Liver (tissue), 9 donors: ENCODE measurements around the gene DPM2. TPM values are rescaled to one million over a fixed set of nuclear protein-coding genes. Genes with fewer than 3 reads are reported as not detected.

Source experiments
- DNase-seq: peaks from one replicate; pipeline ENCODE4 v3.0.0-alpha.2; 2017; ENCODE audit warnings: low spot score
- H3K27ac ChIP-seq, 2 donors: one replicate each; pipeline ENCODE4 v1.7.0; 2013; ENCODE audit warnings: inconsistent platforms in 2 of 2, low read length in 2 of 2, control low read depth in 1 of 2, low read depth in 1 of 2, mild to moderate bottlenecking in 1 of 2
- H3K27me3 ChIP-seq, 4 donors: one replicate each; pipeline versions ENCODE4 v1.6.1 to v1.7.0; 2013; ENCODE audit warnings: low read length in 3 of 4, inconsistent platforms in 1 of 4, mild to moderate bottlenecking in 1 of 4, moderate library complexity in 1 of 4; ENCODE audit not compliant: control insufficient read depth in 4 of 4, insufficient read depth in 4 of 4
- H3K36me3 ChIP-seq, 4 donors: one replicate each; pipeline versions ENCODE4 v1.6.1 to v1.7.0; 2013; ENCODE audit warnings: low read length in 3 of 4, mild to moderate bottlenecking in 3 of 4, low read depth in 1 of 4, moderate library complexity in 1 of 4; ENCODE audit not compliant: control insufficient read depth in 4 of 4, insufficient read depth in 3 of 4
- H3K4me1 ChIP-seq, 4 donors: one replicate each; pipeline versions ENCODE4 v1.6.1 to v1.7.0; 2013; ENCODE audit warnings: low read length in 3 of 4, mild to moderate bottlenecking in 3 of 4, moderate library complexity in 1 of 4; ENCODE audit not compliant: control insufficient read depth in 4 of 4, insufficient read depth in 4 of 4
- H3K4me3 ChIP-seq, 3 donors: one replicate each; pipeline versions ENCODE4 v1.6.1 to v1.7.0; 2013; ENCODE audit warnings: low read length in 3 of 3, control low read depth in 1 of 3, low read depth in 1 of 3, mild to moderate bottlenecking in 1 of 3
- H3K9ac ChIP-seq, 2 donors: one replicate each; pipeline ENCODE4 v1.7.0; 2013; ENCODE audit warnings: low read length in 2 of 2, mild to moderate bottlenecking in 2 of 2, moderate library complexity in 2 of 2, control low read depth in 1 of 2, low read depth in 1 of 2
- H3K9me3 ChIP-seq, 4 donors: one replicate each; pipeline versions ENCODE4 v1.6.1 to v1.7.0; 2013; ENCODE audit warnings: low read length in 3 of 4; ENCODE audit not compliant: control insufficient read depth in 4 of 4
- EGR1 ChIP-seq, 2 donors: IDR thresholded peaks; 2 replicates each; pipeline ENCODE4 v1.6.1; 2016 to 2018; ENCODE audit warnings: antibody characterized with exemption in 2 of 2, low read depth in 2 of 2
- FOXA1 ChIP-seq: IDR thresholded peaks from 2 replicates; pipeline ENCODE4 v1.6.1; 2016; ENCODE audit warnings: antibody characterized with exemption
- GABPA ChIP-seq, 2 donors: IDR thresholded peaks in 1 of 2; conservative IDR thresholded peaks in 1 of 2; 2 replicates each; pipeline ENCODE4 v1.6.1; 2016; ENCODE audit warnings: antibody characterized with exemption in 2 of 2, mild to moderate bottlenecking in 1 of 2, moderate library complexity in 1 of 2
- HNF4A ChIP-seq, 2 donors: conservative IDR thresholded peaks; 2 replicates each; pipeline ENCODE4 v1.6.1; 2016; ENCODE audit warnings: antibody characterized with exemption in 2 of 2, mild to moderate bottlenecking in 2 of 2
- HNF4G ChIP-seq: IDR thresholded peaks from 2 replicates; pipeline ENCODE4 v1.6.1; 2016; ENCODE audit warnings: antibody characterized with exemption
- JUND ChIP-seq, 2 donors: IDR thresholded peaks; 2 replicates each; pipeline ENCODE4 v1.6.1; 2016; ENCODE audit warnings: antibody characterized with exemption in 2 of 2
- NR2F2 ChIP-seq: IDR thresholded peaks from 2 replicates; pipeline ENCODE4 v1.6.1; 2016; ENCODE audit warnings: antibody characterized with exemption
- RAD21 ChIP-seq, 2 donors: IDR thresholded peaks; 2 replicates each; pipeline ENCODE4 v1.6.1; 2016; ENCODE audit warnings: antibody characterized with exemption in 2 of 2, mild to moderate bottlenecking in 2 of 2
- RXRA ChIP-seq, 2 donors: IDR thresholded peaks; 2 replicates each; pipeline ENCODE4 v1.6.1; 2017 to 2018; ENCODE audit warnings: antibody characterized with exemption in 2 of 2, mild to moderate bottlenecking in 1 of 2
- SP1 ChIP-seq: IDR thresholded peaks from 2 replicates; pipeline ENCODE4 v1.6.1; 2018; ENCODE audit warnings: antibody characterized with exemption, mild to moderate bottlenecking
- TAF1 ChIP-seq: conservative IDR thresholded peaks from 2 replicates; pipeline ENCODE4 v1.6.1; 2016; ENCODE audit warnings: antibody characterized with exemption, mild to moderate bottlenecking
- YY1 ChIP-seq: IDR thresholded peaks from 2 replicates; pipeline ENCODE4 v1.6.1; 2016; ENCODE audit warnings: antibody characterized with exemption, mild to moderate bottlenecking
- ZBTB33 ChIP-seq: IDR thresholded peaks from 2 replicates; pipeline ENCODE4 v1.6.1; 2016; ENCODE audit warnings: antibody characterized with exemption
- WGBS: extraction: QIAGEN DNeasy Blood & Tissue Kit; methylation state at CpG from one replicate; pipeline ENCODE4 v1.1.7; 2013; 5-methylcytosine and 5-hydroxymethylcytosine counted together
- polyA plus RNA-seq, 2 donors: library from polyadenylated mRNA; stranded (reverse) in 1 of 2; unstranded in 1 of 2; fragments of 200-250 nt in 1 of 2; fragments of >200 nt in 1 of 2; fragmentation: Nextera tagmentation in 1 of 2; extraction: Ambion mirVana in 1 of 2; gene quantifications; one replicate each; pipeline versions ENCODE4 v1.2.1 to v1.2.3, GENCODE V29; 2013 to 2015
- total RNA-seq, 2 donors: library from RNA; depleted of rRNA; stranded (reverse); fragments of >200 nt; gene quantifications; one replicate each; pipeline ENCODE4 v1.2.3, GENCODE V29; 2014
- TF ChIP-seq, protein P1 (sequence below): fragments of 150-350 bp; IDR thresholded peaks from 2 replicates; pipeline ENCODE4 v1.5.1; 2017; ENCODE audit warnings: improper control_type of control experiment, low read depth, low read length; ENCODE audit not compliant: missing input control
- TF ChIP-seq, protein P2 (sequence below): IDR thresholded peaks from 2 replicates; pipeline ENCODE4 v1.6.1; 2016; ENCODE audit warnings: antibody characterized with exemption
- TF ChIP-seq, protein P3 (sequence below): IDR thresholded peaks from 2 replicates; pipeline ENCODE4 v1.6.1; 2016; ENCODE audit warnings: antibody characterized with exemption
- TF ChIP-seq, protein P4 (sequence below): IDR thresholded peaks from 2 replicates; pipeline ENCODE4 v1.6.1; 2016; ENCODE audit warnings: antibody characterized with exemption, mild to moderate bottlenecking
- donor health status: healthy.
- donor health status: healthy.
- donor health status: healthy.
- donor health status: healthy.
- donor health status: healthy.

The DPM2 gene
- total and polyA plus RNA-seq, 4 donors, result 9.3 to 25.0 (median 22.0) TPM

- Histone ChIP-seq H3K27ac (no peak overlapping the region), H3K27me3 (peaks cover 0 to 7% (median 0%) of the 10 kb centered on the region in 4 donors), H3K4me1 (peaks cover 0 to 24% (median 11%) of the 10 kb centered on the region in 4 donors), H3K36me3 (no peaks in the 10 kb centered on the region), H3K9me3 (no peaks in the 10 kb centered on the region), H3K4me3 (no peak overlapping the region), H3K9ac (no peak overlapping the region)
- TF ChIP-seq TAF1 (no peak), HNF4A (conservative IDR thresholded peaks at IDR 0.05) (no peak), EGR1 (IDR thresholded peaks at IDR 0.05; ENCODE audit: low read depth in 2 of 2) (no peak), GABPA (IDR thresholded peaks at IDR 0.05 in 1 of 2, conservative IDR thresholded peaks at IDR 0.05 in 1 of 2) (no peak), RXRA (IDR thresholded peaks at IDR 0.05) (no peak), SP1 (no peak), ZBTB33 (no peak), JUND (IDR thresholded peaks at IDR 0.05) (no peak), FOXA1 (no peak), NR2F2 (no peak), YY1 (no peak), HNF4G (no peak), RAD21 (IDR thresholded peaks at IDR 0.05) (no peak)
- TF ChIP-seq, protein P1, sequence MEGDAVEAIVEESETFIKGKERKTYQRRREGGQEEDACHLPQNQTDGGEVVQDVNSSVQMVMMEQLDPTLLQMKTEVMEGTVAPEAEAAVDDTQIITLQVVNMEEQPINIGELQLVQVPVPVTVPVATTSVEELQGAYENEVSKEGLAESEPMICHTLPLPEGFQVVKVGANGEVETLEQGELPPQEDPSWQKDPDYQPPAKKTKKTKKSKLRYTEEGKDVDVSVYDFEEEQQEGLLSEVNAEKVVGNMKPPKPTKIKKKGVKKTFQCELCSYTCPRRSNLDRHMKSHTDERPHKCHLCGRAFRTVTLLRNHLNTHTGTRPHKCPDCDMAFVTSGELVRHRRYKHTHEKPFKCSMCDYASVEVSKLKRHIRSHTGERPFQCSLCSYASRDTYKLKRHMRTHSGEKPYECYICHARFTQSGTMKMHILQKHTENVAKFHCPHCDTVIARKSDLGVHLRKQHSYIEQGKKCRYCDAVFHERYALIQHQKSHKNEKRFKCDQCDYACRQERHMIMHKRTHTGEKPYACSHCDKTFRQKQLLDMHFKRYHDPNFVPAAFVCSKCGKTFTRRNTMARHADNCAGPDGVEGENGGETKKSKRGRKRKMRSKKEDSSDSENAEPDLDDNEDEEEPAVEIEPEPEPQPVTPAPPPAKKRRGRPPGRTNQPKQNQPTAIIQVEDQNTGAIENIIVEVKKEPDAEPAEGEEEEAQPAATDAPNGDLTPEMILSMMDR, result no peak
- TF ChIP-seq, protein P2, sequence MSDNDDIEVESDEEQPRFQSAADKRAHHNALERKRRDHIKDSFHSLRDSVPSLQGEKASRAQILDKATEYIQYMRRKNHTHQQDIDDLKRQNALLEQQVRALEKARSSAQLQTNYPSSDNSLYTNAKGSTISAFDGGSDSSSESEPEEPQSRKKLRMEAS, result no peak
- TF ChIP-seq, protein P3, sequence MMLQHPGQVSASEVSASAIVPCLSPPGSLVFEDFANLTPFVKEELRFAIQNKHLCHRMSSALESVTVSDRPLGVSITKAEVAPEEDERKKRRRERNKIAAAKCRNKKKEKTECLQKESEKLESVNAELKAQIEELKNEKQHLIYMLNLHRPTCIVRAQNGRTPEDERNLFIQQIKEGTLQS, result no peak
- TF ChIP-seq, protein P4, sequence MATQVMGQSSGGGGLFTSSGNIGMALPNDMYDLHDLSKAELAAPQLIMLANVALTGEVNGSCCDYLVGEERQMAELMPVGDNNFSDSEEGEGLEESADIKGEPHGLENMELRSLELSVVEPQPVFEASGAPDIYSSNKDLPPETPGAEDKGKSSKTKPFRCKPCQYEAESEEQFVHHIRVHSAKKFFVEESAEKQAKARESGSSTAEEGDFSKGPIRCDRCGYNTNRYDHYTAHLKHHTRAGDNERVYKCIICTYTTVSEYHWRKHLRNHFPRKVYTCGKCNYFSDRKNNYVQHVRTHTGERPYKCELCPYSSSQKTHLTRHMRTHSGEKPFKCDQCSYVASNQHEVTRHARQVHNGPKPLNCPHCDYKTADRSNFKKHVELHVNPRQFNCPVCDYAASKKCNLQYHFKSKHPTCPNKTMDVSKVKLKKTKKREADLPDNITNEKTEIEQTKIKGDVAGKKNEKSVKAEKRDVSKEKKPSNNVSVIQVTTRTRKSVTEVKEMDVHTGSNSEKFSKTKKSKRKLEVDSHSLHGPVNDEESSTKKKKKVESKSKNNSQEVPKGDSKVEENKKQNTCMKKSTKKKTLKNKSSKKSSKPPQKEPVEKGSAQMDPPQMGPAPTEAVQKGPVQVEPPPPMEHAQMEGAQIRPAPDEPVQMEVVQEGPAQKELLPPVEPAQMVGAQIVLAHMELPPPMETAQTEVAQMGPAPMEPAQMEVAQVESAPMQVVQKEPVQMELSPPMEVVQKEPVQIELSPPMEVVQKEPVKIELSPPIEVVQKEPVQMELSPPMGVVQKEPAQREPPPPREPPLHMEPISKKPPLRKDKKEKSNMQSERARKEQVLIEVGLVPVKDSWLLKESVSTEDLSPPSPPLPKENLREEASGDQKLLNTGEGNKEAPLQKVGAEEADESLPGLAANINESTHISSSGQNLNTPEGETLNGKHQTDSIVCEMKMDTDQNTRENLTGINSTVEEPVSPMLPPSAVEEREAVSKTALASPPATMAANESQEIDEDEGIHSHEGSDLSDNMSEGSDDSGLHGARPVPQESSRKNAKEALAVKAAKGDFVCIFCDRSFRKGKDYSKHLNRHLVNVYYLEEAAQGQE, result no peak
- WGBS, result 71% methylated on average over 14 of the region's 14 CpGs
- no peak for DNase-seq
Measured at GRCh38 chr9:127925959-127926905, 11.4 kb downstream of the DPM2 start.
